K562 (cell line): Measurements from ENCODE around the gene MCAM. TPM values are rescaled to one million over a fixed set of nuclear protein-coding genes. Genes with fewer than 3 reads are reported as not detected.

Source experiments
- EGR1 ChIP-seq: fragments of 450-650 bp; conservative IDR thresholded peaks from 2 replicates; pipeline ENCODE4 v1.6.1; 2017; ENCODE audit warnings: mild to moderate bottlenecking
- FOS ChIP-seq: IDR thresholded peaks from 3 replicates; pipeline ENCODE4 v1.6.1; 2011; ENCODE audit not compliant: insufficient read length; ENCODE audit errors: extremely low read depth
- FOXJ3 ChIP-seq: sonication (generic); formaldehyde crosslinking; IDR thresholded peaks from 2 replicates; pipeline ENCODE4 v1.4.0; 2020; ENCODE audit warnings: mild to moderate bottlenecking, missing genetic modification reagents
- FOXM1 ChIP-seq, 2 experiments: fragments of 450-650 bp in 1 of 2; sonication (generic) in 1 of 2; formaldehyde crosslinking in 1 of 2; IDR thresholded peaks; 2 replicates each; pipeline versions ENCODE4 v1.6.1 to v1.9.0; 2017 to 2022; ENCODE audit warnings: low read depth in 2 of 2, mild to moderate bottlenecking in 2 of 2, missing genetic modification reagents in 1 of 2, moderate library complexity in 1 of 2
- HDAC6 ChIP-seq: IDR thresholded peaks from 2 replicates; pipeline ENCODE4 v1.6.1; 2012; ENCODE audit warnings: low read depth, mild to moderate bottlenecking, control low read depth, inconsistent platforms, low read length, moderate library complexity
- HOXB6 ChIP-seq: fragments of 250-450 bp; sonication (Bioruptor Pico); IDR thresholded peaks from 2 replicates; pipeline ENCODE4 v1.5.1; 2022; ENCODE audit warnings: mild to moderate bottlenecking, borderline replicate concordance
- MYC ChIP-seq, 2 experiments: fragments of 250-450 bp in 1 of 2; sonication (Bioruptor Pico) in 1 of 2; IDR thresholded peaks; 2 replicates each; pipeline versions ENCODE4 v1.5.1 to v1.6.1; 2012 to 2021; ENCODE audit warnings: low read depth in 2 of 2, borderline replicate concordance in 1 of 2, improper control_type of control experiment in 1 of 2, low read length in 1 of 2, mild to moderate bottlenecking in 1 of 2, moderate library complexity in 1 of 2
- NR2C2 ChIP-seq, 2 experiments: fragments of 200-800 bp in 1 of 2; sonication (Bioruptor generic) in 1 of 2; sonication (generic) in 1 of 2; formaldehyde crosslinking in 1 of 2; IDR thresholded peaks; 2 replicates each; pipeline versions ENCODE4 v1.6.1 to v1.8.0; 2016 to 2022; ENCODE audit warnings: mild to moderate bottlenecking in 1 of 2, missing compliant biosample characterization in 1 of 2, missing genetic modification characterization in 1 of 2, missing genetic modification reagents in 1 of 2
- NR3C1 ChIP-seq: sonication (generic); formaldehyde crosslinking; IDR thresholded peaks from 2 replicates; pipeline ENCODE4 v1.8.1; 2022; ENCODE audit warnings: missing genetic modification reagents
- POLR2AphosphoS5 ChIP-seq: IDR thresholded peaks from 2 replicates; pipeline ENCODE4 v1.6.1; 2011; ENCODE audit warnings: mild to moderate bottlenecking, low read depth, low read length, moderate library complexity; ENCODE audit not compliant: control insufficient read depth, insufficient read depth
- PTTG1 ChIP-seq: fragments of 450-650 bp; IDR thresholded peaks from 2 replicates; pipeline ENCODE4 v1.6.1; 2016; ENCODE audit warnings: low read depth, mild to moderate bottlenecking, missing genetic modification characterization, missing compliant biosample characterization
- RCOR1 ChIP-seq, 2 experiments: IDR thresholded peaks; 2 replicates each; pipeline ENCODE4 v1.6.1; 2012; ENCODE audit warnings: low read depth in 2 of 2, low read length in 2 of 2, borderline replicate concordance in 1 of 2, improper control_type of control experiment in 1 of 2
- SMAD4 ChIP-seq: fragments of 250-450 bp; sonication (Bioruptor Pico); conservative IDR thresholded peaks from 2 replicates; pipeline ENCODE4 v1.8.0; 2021; ENCODE audit warnings: inconsistent platforms, mild to moderate bottlenecking, moderate library complexity
- TBL1XR1 ChIP-seq, 2 experiments: IDR thresholded peaks; 2 replicates each; pipeline ENCODE4 v1.6.1; 2012; ENCODE audit warnings: improper control_type of control experiment in 2 of 2, low read length in 2 of 2, mild to moderate bottlenecking in 1 of 2
- TCF3 ChIP-seq: sonication (generic); formaldehyde crosslinking; IDR thresholded peaks from 2 replicates; pipeline ENCODE4 v1.4.0; 2020; ENCODE audit warnings: mild to moderate bottlenecking, missing genetic modification reagents
- ZBTB43 ChIP-seq: sonication (generic); formaldehyde crosslinking; IDR thresholded peaks from 2 replicates; pipeline ENCODE4 v1.8.0; 2023; ENCODE audit warnings: mild to moderate bottlenecking, missing genetic modification reagents
- ZNF3 ChIP-seq: fragments of 250-450 bp; sonication (Bioruptor Pico); IDR thresholded peaks from 2 replicates; pipeline ENCODE4 v1.5.0; 2021; ENCODE audit warnings: mild to moderate bottlenecking, moderate library complexity
- ZNF384 ChIP-seq: IDR thresholded peaks from 2 replicates; pipeline ENCODE4 v1.6.1; 2012; ENCODE audit warnings: low read depth, low read length, improper control_type of control experiment
- polyA plus RNA-seq, 8 experiments: library from polyadenylated mRNA; depleted of rRNA in 4 of 8; stranded (reverse) in 5 of 8; unstranded in 3 of 8; fragments of >200 nt; fragmentation: Nextera tagmentation in 2 of 8; fragmentation: Illumina TruSeq in 1 of 8; extraction: Ambion mirVana in 2 of 8; extraction: Trizol in 1 of 8; gene quantifications; 2 replicates each; pipeline versions ENCODE4 v1.2.1 to v1.2.3, GENCODE V29; 2011 to 2014; ENCODE audit warnings: inconsistent platforms in 1 of 8, missing spikeins in 1 of 8
- total RNA-seq, 7 experiments: library from RNA; depleted of rRNA in 6 of 7; stranded (reverse); fragments of >200 nt in 6 of 7; fragmentation: Illumina TruSeq in 2 of 7; extraction: Trizol in 2 of 7; gene quantifications; 2 replicates each; pipeline versions ENCODE4 v1.2.1 to v1.2.3, GENCODE V29; 2011 to 2021; ENCODE audit warnings: low replicate concordance in 1 of 7
- TF ChIP-seq, protein P1 (sequence below): IDR thresholded peaks from 2 replicates; pipeline ENCODE4 v1.6.1; 2012; ENCODE audit warnings: low read depth, low read length, improper control_type of control experiment, borderline replicate concordance
- TF ChIP-seq, protein P2 (sequence below): fragments of 450-650 bp; conservative IDR thresholded peaks from 2 replicates; pipeline ENCODE4 v1.6.1; 2016; ENCODE audit warnings: missing genetic modification characterization, low read depth, mild to moderate bottlenecking, missing compliant biosample characterization, moderate library complexity

The MCAM gene
- total and polyA plus RNA-seq, 9 of the 15 experiments (the other 6 are each of a cell fraction or from before 2014, with no cell fraction given), result 14.7 to 118 (median 53.6) TPM

- TF ChIP-seq, protein P1, sequence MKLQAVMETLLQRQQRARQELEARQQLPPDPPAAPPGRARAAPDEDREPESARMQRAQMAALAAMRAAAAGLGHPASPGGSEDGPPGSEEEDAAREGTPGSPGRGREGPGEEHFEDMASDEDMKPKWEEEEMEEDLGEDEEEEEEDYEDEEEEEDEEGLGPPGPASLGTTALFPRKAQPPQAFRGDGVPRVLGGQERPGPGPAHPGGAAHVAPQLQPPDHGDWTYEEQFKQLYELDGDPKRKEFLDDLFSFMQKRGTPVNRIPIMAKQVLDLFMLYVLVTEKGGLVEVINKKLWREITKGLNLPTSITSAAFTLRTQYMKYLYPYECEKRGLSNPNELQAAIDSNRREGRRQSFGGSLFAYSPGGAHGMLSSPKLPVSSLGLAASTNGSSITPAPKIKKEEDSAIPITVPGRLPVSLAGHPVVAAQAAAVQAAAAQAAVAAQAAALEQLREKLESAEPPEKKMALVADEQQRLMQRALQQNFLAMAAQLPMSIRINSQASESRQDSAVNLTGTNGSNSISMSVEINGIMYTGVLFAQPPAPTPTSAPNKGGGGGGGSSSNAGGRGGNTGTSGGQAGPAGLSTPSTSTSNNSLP, result 0 out of 2 replicates have a peak, but pooled peaks have one; percentile 13
- TF ChIP-seq MYC (IDR thresholded peaks at IDR 0.05; ENCODE audit: low read depth, low read length) (peak; percentile 63), MYC (CRISPR knock-in tag; IDR thresholded peaks at IDR 0.05; ENCODE audit: borderline replicate concordance, low read depth) (no peak), PTTG1 (tag) (no peak), HOXB6 (CRISPR knock-in tag) (no peak), ZNF384 (no peak), RCOR1 (IDR thresholded peaks at IDR 0.05; ENCODE audit: borderline replicate concordance in 1 of 2, low read depth in 2 of 2, low read length in 2 of 2) (peak in 1 of 2 experiments; percentile 51; a peak in 1 of 4 replicates), EGR1 (peak; percentile 88), TCF3 (CRISPR knock-in tag) (peak; percentile 13; the same call in 1 of the 2 replicates), TBL1XR1 (IDR thresholded peaks at IDR 0.05; ENCODE audit: low read length in 2 of 2) (peak in 1 of 2 experiments; percentile 52; a peak in 1 of 4 replicates), FOXM1 (IDR thresholded peaks at IDR 0.05; ENCODE audit: low read depth) (no peak), FOXM1 (CRISPR knock-in tag; IDR thresholded peaks at IDR 0.05; ENCODE audit: low read depth) (no peak), SMAD4 (CRISPR knock-in tag) (no peak), ZBTB43 (CRISPR knock-in tag) (no peak), FOS (no peak), NR2C2 (CRISPR knock-in tag; IDR thresholded peaks at IDR 0.05) (no peak), NR2C2 (tag; IDR thresholded peaks at IDR 0.05) (0 out of 2 replicates have a peak, but pooled peaks have one; percentile 20), FOXJ3 (CRISPR knock-in tag) (no peak), ZNF3 (CRISPR knock-in tag) (no peak), HDAC6 (no peak), NR3C1 (CRISPR knock-in tag) (no peak), POLR2AphosphoS5 (0 out of 2 replicates have a peak, but pooled peaks have one; percentile 16)
- TF ChIP-seq, protein P2, sequence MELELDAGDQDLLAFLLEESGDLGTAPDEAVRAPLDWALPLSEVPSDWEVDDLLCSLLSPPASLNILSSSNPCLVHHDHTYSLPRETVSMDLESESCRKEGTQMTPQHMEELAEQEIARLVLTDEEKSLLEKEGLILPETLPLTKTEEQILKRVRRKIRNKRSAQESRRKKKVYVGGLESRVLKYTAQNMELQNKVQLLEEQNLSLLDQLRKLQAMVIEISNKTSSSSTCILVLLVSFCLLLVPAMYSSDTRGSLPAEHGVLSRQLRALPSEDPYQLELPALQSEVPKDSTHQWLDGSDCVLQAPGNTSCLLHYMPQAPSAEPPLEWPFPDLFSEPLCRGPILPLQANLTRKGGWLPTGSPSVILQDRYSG (tag), result no peak
These were observed 44.3 kb upstream of the MCAM start (continued) for GRCh38 chr11:119361056-119361787.
